NT2/D1 (cell line): ENCODE data around the gene ARHGAP22.

Experiments
- DNase-seq: peaks from one replicate; pipeline ENCODE4 v3.0.0-alpha.2; 2011; ENCODE audit warnings: low read depth, low spot score
- H3K27me3 ChIP-seq: 2 replicates; pipeline ENCODE4 v1.6.0; 2011; ENCODE audit warnings: mild to moderate bottlenecking; ENCODE audit not compliant: insufficient read length, insufficient read depth
- H3K36me3 ChIP-seq: 2 replicates; pipeline ENCODE4 v1.6.1; 2011; ENCODE audit warnings: mild to moderate bottlenecking, low read length, mixed read lengths; ENCODE audit not compliant: insufficient read depth, insufficient read length
- H3K4me1 ChIP-seq: 2 replicates; pipeline ENCODE4 v1.5.1; 2011; ENCODE audit not compliant: insufficient read depth, insufficient read length
- H3K4me3 ChIP-seq: 2 replicates; pipeline ENCODE4 v1.5.1; 2011; ENCODE audit warnings: low read depth; ENCODE audit not compliant: insufficient read length
- H3K9ac ChIP-seq: 2 replicates; pipeline ENCODE4 v1.6.0; 2011; ENCODE audit warnings: low read depth; ENCODE audit not compliant: insufficient read length
- H3K9me3 ChIP-seq: 2 replicates; pipeline ENCODE4 v1.5.1; 2011; ENCODE audit warnings: mild to moderate bottlenecking, low read length; ENCODE audit not compliant: insufficient read depth
- SUZ12 ChIP-seq: IDR thresholded peaks from 2 replicates; pipeline ENCODE4 v1.6.1; 2011; ENCODE audit not compliant: insufficient read length, insufficient read depth; ENCODE audit errors: extremely low read depth
- YY1 ChIP-seq: IDR thresholded peaks from 2 replicates; pipeline ENCODE4 v1.6.1; 2011; ENCODE audit not compliant: insufficient read length, insufficient read depth
- ZNF274 ChIP-seq: IDR thresholded peaks from 2 replicates; pipeline ENCODE4 v1.6.1; 2011; ENCODE audit warnings: mild to moderate bottlenecking, low read depth, low read length

The ARHGAP22 gene

GRCh38 chr10:48494073-48494472 lies 110.8 kb downstream of the ARHGAP22 start:
- peaks cover 6% of the 10 kb centered on the region for H3K4me1 ChIP-seq
- TF ChIP-seq SUZ12: no peak
- no peak for TF ChIP-seq YY1
- no peak for TF ChIP-seq ZNF274
- H3K9me3 ChIP-seq: no peaks in the 10 kb centered on the region
- H3K4me3 ChIP-seq: no peak overlapping the region
- H3K9ac ChIP-seq: no peak overlapping the region
- no peaks in the 10 kb centered on the region for H3K27me3 ChIP-seq
- H3K36me3 ChIP-seq: no peaks in the 10 kb centered on the region
- no peak for DNase-seq

GRCh38 chr10:48493083-48493871 lies 111.6 kb downstream of the ARHGAP22 start:
- DNase-seq: no peak
- no peaks in the 10 kb centered on the region for H3K9me3 ChIP-seq
- H3K9ac ChIP-seq: no peak overlapping the region
- TF ChIP-seq YY1: no peak
- H3K4me1 ChIP-seq: peaks cover 6% of the 10 kb centered on the region
- no peak overlapping the region for H3K4me3 ChIP-seq
- H3K27me3 ChIP-seq: no peaks in the 10 kb centered on the region
- no peaks in the 10 kb centered on the region for H3K36me3 ChIP-seq

GRCh38 chr10:48492201-48492600 lies 112.7 kb downstream of the ARHGAP22 start:
- H3K27me3 ChIP-seq: no peaks in the 10 kb centered on the region
- H3K9me3 ChIP-seq: no peaks in the 10 kb centered on the region
- H3K4me3 ChIP-seq: no peak overlapping the region
- H3K4me1 ChIP-seq: peaks cover 6% of the 10 kb centered on the region
- TF ChIP-seq YY1: no peak
- no peak for TF ChIP-seq ZNF274
- no peak for DNase-seq
- H3K9ac ChIP-seq: no peak overlapping the region
- no peaks in the 10 kb centered on the region for H3K36me3 ChIP-seq

- Histone ChIP-seq H3K9ac (no peak overlapping the region), H3K27me3 (no peaks in the 10 kb centered on the region), H3K9me3 (no peaks in the 10 kb centered on the region), H3K4me3 (no peak overlapping the region), H3K36me3 (no peaks in the 10 kb centered on the region), H3K4me1 (peaks cover 6% of the 10 kb centered on the region)
- TF ChIP-seq SUZ12 (no peak), ZNF274 (no peak), YY1 (no peak)
- no peak for DNase-seq
These were observed 113.3 kb downstream of the ARHGAP22 start for GRCh38 chr10:48491392-48492139.

GRCh38 chr10:48490946-48491345 lies 113.9 kb downstream of the ARHGAP22 start:
- no peaks in the 10 kb centered on the region for H3K36me3 ChIP-seq
- no peak for DNase-seq
- no peak overlapping the region for H3K9ac ChIP-seq
- H3K27me3 ChIP-seq: no peaks in the 10 kb centered on the region
- no peak overlapping the region for H3K4me3 ChIP-seq
- no peaks in the 10 kb centered on the region for H3K9me3 ChIP-seq
- no peak for TF ChIP-seq ZNF274
- TF ChIP-seq YY1: no peak
- TF ChIP-seq SUZ12: no peak
- H3K4me1 ChIP-seq: peaks cover 6% of the 10 kb centered on the region

GRCh38 chr10:48490571-48490940 lies 114.3 kb downstream of the ARHGAP22 start:
- H3K4me3 ChIP-seq: no peak overlapping the region
- no peaks in the 10 kb centered on the region for H3K27me3 ChIP-seq
- no peak for DNase-seq
- H3K9ac ChIP-seq: no peak overlapping the region
- TF ChIP-seq SUZ12 (no peak), YY1 (no peak), ZNF274 (no peak)
- no peaks in the 10 kb centered on the region for H3K36me3 ChIP-seq
- H3K4me1 ChIP-seq: peaks cover 6% of the 10 kb centered on the region
- H3K9me3 ChIP-seq: no peaks in the 10 kb centered on the region

GRCh38 chr10:48489099-48489498 lies 115.8 kb downstream of the ARHGAP22 start:
- no peak overlapping the region for H3K4me3 ChIP-seq
- H3K9ac ChIP-seq: no peak overlapping the region
- H3K4me1 ChIP-seq: peaks cover 5% of the 10 kb centered on the region
- no peaks in the 10 kb centered on the region for H3K36me3 ChIP-seq
- DNase-seq: no peak
- H3K27me3 ChIP-seq: no peaks in the 10 kb centered on the region
- no peaks in the 10 kb centered on the region for H3K9me3 ChIP-seq
- no peak for TF ChIP-seq SUZ12
- TF ChIP-seq YY1: no peak
- TF ChIP-seq ZNF274: no peak
